Measurements from ENCODE around the gene CLEC7A. TPM values are rescaled to one million over a fixed set of nuclear protein-coding genes. Genes with fewer than 3 reads are reported as not detected.

Gene CLEC7A
- total RNA-seq, 2 experiments from 2014 or later = not detected

- Histone ChIP-seq H3K4me2 (ENCODE audit: low read length) (no peak overlapping the region), H3K9me2 (ENCODE audit: insufficient read depth, low read length) (no peaks in the 10 kb centered on the region), H3K9me3 (ENCODE audit: low read length) (no peaks in the 10 kb centered on the region), H4K20me1 (ENCODE audit: insufficient read depth, low read length) (no peaks in the 10 kb centered on the region), H3K36me3 (ENCODE audit: insufficient read depth, low read length) (no peaks in the 10 kb centered on the region), H3K4me1 (ENCODE audit: insufficient read depth, low read length, poor library complexity, severe bottlenecking) (no peaks in the 10 kb centered on the region), H3K27ac (ENCODE audit: low read depth, low read length, poor library complexity, severe bottlenecking) (no peak overlapping the region), H3K4me3 (ENCODE audit: low read depth, low read length, poor library complexity, severe bottlenecking) (no peak overlapping the region), H2AFZ (ENCODE audit: low read length) (no peak overlapping the region), H3K79me2 (ENCODE audit: insufficient read depth, low read depth, low read length) (no peaks in the 10 kb centered on the region)
- no peak for DNase-seq (ENCODE audit: low spot score)
- CTCF ChIA-PET (ENCODE audit: unreplicated experiment) = no interaction called here
- intact Hi-C loops (cut with micrococcal nuclease; ENCODE audit: unreplicated experiment) = no loop called here
- POLR2A ChIA-PET = no interaction called here
- BruUV-seq (replicated peaks) = no TSS peak
- TF ChIP-seq EZH2phosphoT487 (IDR thresholded peaks at IDR 0.05; ENCODE audit: borderline replicate concordance, low read depth, low read length) (no peak), CTCF (conservative IDR thresholded peaks at IDR 0.05; ENCODE audit: low read length) (no peak)
Observed at GRCh38 chr12:10115890-10116289, 14.1 kb downstream of the CLEC7A start.

- H3K9me2 ChIP-seq (ENCODE audit: insufficient read depth, low read length) = no peaks in the 10 kb centered on the region
- no peak overlapping the region for H3K4me3 ChIP-seq (ENCODE audit: low read depth, low read length, poor library complexity, severe bottlenecking)
- no peaks in the 10 kb centered on the region for H3K4me1 ChIP-seq (ENCODE audit: insufficient read depth, low read length, poor library complexity, severe bottlenecking)
- no TSS peak for BruUV-seq (replicated peaks)
- H3K27ac ChIP-seq (ENCODE audit: low read depth, low read length, poor library complexity, severe bottlenecking) = no peak overlapping the region
- H3K36me3 ChIP-seq (ENCODE audit: insufficient read depth, low read length) = no peaks in the 10 kb centered on the region
- H2AFZ ChIP-seq (ENCODE audit: low read length) = no peak overlapping the region
- no peak for TF ChIP-seq CTCF (conservative IDR thresholded peaks at IDR 0.05; ENCODE audit: low read length)
- no peak for TF ChIP-seq EZH2phosphoT487 (IDR thresholded peaks at IDR 0.05; ENCODE audit: borderline replicate concordance, low read depth, low read length)
- ChIA-PET CTCF (ENCODE audit: unreplicated experiment) (no interaction called here), POLR2A (interaction anchor here (0.7 kb wide), 1 partner anchor 17 kb away, joined by 3 read pairs; no protein-coding TSS in a partner anchor)
- DNase-seq (ENCODE audit: low spot score) = no peak
- H3K79me2 ChIP-seq (ENCODE audit: insufficient read depth, low read depth, low read length) = no peaks in the 10 kb centered on the region
- intact Hi-C loops (cut with micrococcal nuclease; ENCODE audit: unreplicated experiment) = no loop called here
- no peaks in the 10 kb centered on the region for H3K9me3 ChIP-seq (ENCODE audit: low read length)
- H4K20me1 ChIP-seq (ENCODE audit: insufficient read depth, low read length) = no peaks in the 10 kb centered on the region
- H3K4me2 ChIP-seq (ENCODE audit: low read length) = no peak overlapping the region
Observed at GRCh38 chr12:10115311-10115710, 14.7 kb downstream of the CLEC7A start.

- no peaks in the 10 kb centered on the region for H3K36me3 ChIP-seq (ENCODE audit: insufficient read depth, low read length)
- ChIA-PET POLR2A (interaction anchor here (0.5 to 0.9 kb wide), 6 partner anchors 13 to 185 kb away, joined by 3 to 4 read pairs (median 4); no protein-coding TSS in a partner anchor), CTCF (ENCODE audit: unreplicated experiment) (no interaction called here)
- no peaks in the 10 kb centered on the region for H3K9me3 ChIP-seq (ENCODE audit: low read length)
- H3K4me1 ChIP-seq (ENCODE audit: insufficient read depth, low read length, poor library complexity, severe bottlenecking) = no peaks in the 10 kb centered on the region
- no peak overlapping the region for H3K4me2 ChIP-seq (ENCODE audit: low read length)
- no peak for TF ChIP-seq CTCF (conservative IDR thresholded peaks at IDR 0.05; ENCODE audit: low read length)
- TF ChIP-seq EZH2phosphoT487 (IDR thresholded peaks at IDR 0.05; ENCODE audit: borderline replicate concordance, low read depth, low read length) = no peak
- H2AFZ ChIP-seq (ENCODE audit: low read length) = no peak overlapping the region
- intact Hi-C loops (cut with micrococcal nuclease; ENCODE audit: unreplicated experiment) = no loop called here
- no peak for DNase-seq (ENCODE audit: low spot score)
- no peaks in the 10 kb centered on the region for H3K79me2 ChIP-seq (ENCODE audit: insufficient read depth, low read depth, low read length)
- no peaks in the 10 kb centered on the region for H3K9me2 ChIP-seq (ENCODE audit: insufficient read depth, low read length)
- BruUV-seq (replicated peaks) = no TSS peak
- H4K20me1 ChIP-seq (ENCODE audit: insufficient read depth, low read length) = no peaks in the 10 kb centered on the region
- no peak overlapping the region for H3K27ac ChIP-seq (ENCODE audit: low read depth, low read length, poor library complexity, severe bottlenecking)
- no peak overlapping the region for H3K4me3 ChIP-seq (ENCODE audit: low read depth, low read length, poor library complexity, severe bottlenecking)
Observed at GRCh38 chr12:10113920-10114319, 16.1 kb downstream of the CLEC7A start.

All from OCI-LY7 (cell line).